ENCODE measurements around the gene DVL2. TPM values are rescaled to one million over a fixed set of nuclear protein-coding genes. Genes with fewer than 3 reads are reported as not detected.

Gene DVL2
- 36.6 and 41.9 TPM in 2 replicates for total RNA-seq

GRCh38 chr17:7234083-7234951 lies at the start of gene DVL2:
Gene DVL2 (minus strand): TSS chr17:7234517. CDS start chr17:7234262, 255 bp downstream.

GRCh38 chr17:7281074-7281952 lies 47.0 kb upstream of the DVL2 start, which contains the start of gene SLC2A4:
Gene SLC2A4 (plus strand): TSS chr17:7281718. CDS start chr17:7281935, 217 bp downstream.

GRCh38 chr17:7262192-7262934 lies 28.0 kb upstream of the DVL2 start, which contains the start of gene CLDN7:
Gene CLDN7 (minus strand): TSS chr17:7262478. CDS start chr17:7262043, 435 bp downstream.

GRCh38 chr17:7252176-7253043 lies 18.1 kb upstream of the DVL2 start, which contains the start of gene ELP5:
Gene ELP5 (plus strand): TSS chr17:7252215. CDS start chr17:7252551, 336 bp downstream.

GRCh38 chr17:7251661-7252175 lies 17.4 kb upstream of the DVL2 start, which contains the start of gene CTDNEP1:
Gene CTDNEP1 (minus strand): TSS chr17:7251734. CDS start chr17:7251296, 438 bp downstream.

GRCh38 chr17:7241783-7242716 lies 7.7 kb upstream of the DVL2 start, which contains the start of gene GABARAP:
Gene GABARAP (minus strand): TSS chr17:7242449. CDS start chr17:7242330, 119 bp downstream.

GRCh38 chr17:7239091-7240027 lies 5.0 kb upstream of the DVL2 start, which contains the start of gene PHF23:
Gene PHF23 (minus strand): TSS chr17:7239457. CDS start chr17:7239279, 178 bp downstream.

GRCh38 chr17:7219812-7220592 lies 14.3 kb downstream of the DVL2 start, which contains the start of the genes ACADVL and DLG4:
Gene ACADVL (plus strand): TSS chr17:7219938. CDS start chr17:7219985, 47 bp downstream.
Gene DLG4 (minus strand): TSS chr17:7219836.

GRCh38 chr17:7179317-7180254 lies 54.7 kb downstream of the DVL2 start, which contains the start of gene ASGR1:
Gene ASGR1 (minus strand): TSS chr17:7179370. CDS start chr17:7178563, 807 bp downstream.

Other genes with a start within 250 kb of the DVL2 start
- gene ALOX12, start 238.5 kb downstream of the DVL2 start, total RNA-seq: not detected in 2 replicates
- 339 and 414 TPM in 2 replicates for gene RNASEK, start 221.9 kb downstream of the DVL2 start, total RNA-seq
- gene BCL6B, start 211.5 kb downstream of the DVL2 start, total RNA-seq: 32.2 and 37.0 TPM in 2 replicates
- 5.2 and 5.7 TPM in 2 replicates for gene SLC16A13, start 198.5 kb downstream of the DVL2 start, total RNA-seq
- gene SLC16A11, start 190.4 kb downstream of the DVL2 start, total RNA-seq: 0.69 and 0.73 TPM in 2 replicates
- gene CLEC10A, start 154.3 kb downstream of the DVL2 start, total RNA-seq: not detected in 2 replicates
- gene ASGR2, start 119.7 kb downstream of the DVL2 start, total RNA-seq: not detected in 2 replicates
- gene ASGR1, start 55.1 kb downstream of the DVL2 start, total RNA-seq: 2.8 and 4.1 TPM in 2 replicates
- 4.7 and 8.4 TPM in 2 replicates for gene DLG4, start 14.7 kb downstream of the DVL2 start, total RNA-seq
- 187 and 204 TPM in 2 replicates for gene ACADVL, start 14.6 kb downstream of the DVL2 start, total RNA-seq
- 26.9 and 41.7 TPM in 2 replicates for gene PHF23, start 4.9 kb upstream of the DVL2 start, total RNA-seq
- gene GABARAP, start 7.9 kb upstream of the DVL2 start, total RNA-seq: 280 and 300 TPM in 2 replicates
- 49.4 and 51.8 TPM in 2 replicates for gene CTDNEP1, start 17.2 kb upstream of the DVL2 start, total RNA-seq
- 32.8 and 37.0 TPM in 2 replicates for gene ELP5, start 17.7 kb upstream of the DVL2 start, total RNA-seq
- gene CLDN7, start 28.0 kb upstream of the DVL2 start, total RNA-seq: 8.7 and 12.3 TPM in 2 replicates
- gene SLC2A4, start 47.2 kb upstream of the DVL2 start, total RNA-seq: 0.10 and 0.13 TPM in 2 replicates
- not detected in 2 replicates for gene YBX2, start 60.1 kb upstream of the DVL2 start, total RNA-seq
- gene EIF5A, start 73.1 kb upstream of the DVL2 start, total RNA-seq: 572 and 718 TPM in 2 replicates
- 63.7 and 93.7 TPM in 2 replicates for gene GPS2, start 80.8 kb upstream of the DVL2 start, total RNA-seq
- gene NEURL4, start 94.8 kb upstream of the DVL2 start, total RNA-seq: 9.8 and 11.4 TPM in 2 replicates
- gene ACAP1, start 102.0 kb upstream of the DVL2 start, total RNA-seq: 0.07 TPM in 1 of 2 replicates, not detected in the other
- 4.2 and 5.5 TPM in 2 replicates for gene KCTD11, start 117.6 kb upstream of the DVL2 start, total RNA-seq
- not detected in 2 replicates for gene TMEM95, start 120.6 kb upstream of the DVL2 start, total RNA-seq
- 0.15 and 2.5 TPM in 2 replicates for gene TNK1, start 146.6 kb upstream of the DVL2 start, total RNA-seq
- 66.6 and 72.2 TPM in 2 replicates for gene PLSCR3, start 160.0 kb upstream of the DVL2 start, total RNA-seq
- gene TMEM256, start 169.6 kb upstream of the DVL2 start, total RNA-seq: 41.1 and 116 TPM in 2 replicates
- 2.9 and 3.1 TPM in 2 replicates for gene NLGN2, start 173.3 kb upstream of the DVL2 start, total RNA-seq
- gene SPEM1, start 185.8 kb upstream of the DVL2 start, total RNA-seq: not detected in 2 replicates
- gene SPEM2, start 191.1 kb upstream of the DVL2 start, total RNA-seq: not detected in 2 replicates
- gene SPEM3, start 194.3 kb upstream of the DVL2 start, total RNA-seq: not detected in 2 replicates
- gene TMEM102, start 200.9 kb upstream of the DVL2 start, total RNA-seq: 8.0 and 9.7 TPM in 2 replicates
- 0.20 TPM in 1 of 2 replicates, not detected in the other for gene FGF11, start 205.0 kb upstream of the DVL2 start, total RNA-seq
- gene CHRNB1, start 210.5 kb upstream of the DVL2 start, total RNA-seq: 3.5 and 10.1 TPM in 2 replicates
- gene ZBTB4, start 245.1 kb upstream of the DVL2 start, total RNA-seq: 18.9 and 20.9 TPM in 2 replicates
- not detected in 2 replicates for gene SLC35G6, start 246.9 kb upstream of the DVL2 start, total RNA-seq
- 45.0 and 63.4 TPM in 2 replicates for gene POLR2A, start 249.8 kb upstream of the DVL2 start, total RNA-seq

All from mammary microvascular endothelial cell (primary cell).